Upper lobe of left lung (tissue), 4 donors: Measurements from ENCODE around the gene UGT1A10.

ENCODE experiments used
- CTCF ChIP-seq, 6 experiments: fragments of 450-650 bp in 4 of 6; fragments of 200-600 bp in 2 of 6; sonication (generic) in 2 of 6; IDR thresholded peaks; one replicate each; pipeline ENCODE4 v1.5.1; 2016 to 2019; ENCODE audit warnings: antibody characterized with exemption in 6 of 6
- POLR2A ChIP-seq, 4 donors: fragments of 450-650 bp; IDR thresholded peaks; one replicate each; pipeline ENCODE4 v1.5.1; 2016 to 2017; ENCODE audit warnings: antibody characterized with exemption in 4 of 4, mild to moderate bottlenecking in 2 of 4
- POLR2AphosphoS5 ChIP-seq, 2 donors: sonication (generic); formaldehyde crosslinking; IDR thresholded peaks; one replicate each; pipeline ENCODE4 v1.5.1; 2017; ENCODE audit warnings: antibody characterized with exemption in 2 of 2

GRCh38 chr2:233778030-233778429, 141.8 kb downstream of the UGT1A10 start, which contains the start of gene MROH2A:
- no peak for TF ChIP-seq CTCF (IDR thresholded peaks at IDR 0.05)
- TF ChIP-seq POLR2AphosphoS5 (IDR thresholded peaks at IDR 0.05) = no peak
- TF ChIP-seq POLR2A (IDR thresholded peaks at IDR 0.05) = no peak
